Measurements from ENCODE around the gene EPM2AIP1.
"Not testable (repeated sequence)": the region's sequence is repeated elsewhere in the genome, so short reads cannot be mapped to it uniquely, and the experiment has no call there.

The EPM2AIP1 gene

DNA sequence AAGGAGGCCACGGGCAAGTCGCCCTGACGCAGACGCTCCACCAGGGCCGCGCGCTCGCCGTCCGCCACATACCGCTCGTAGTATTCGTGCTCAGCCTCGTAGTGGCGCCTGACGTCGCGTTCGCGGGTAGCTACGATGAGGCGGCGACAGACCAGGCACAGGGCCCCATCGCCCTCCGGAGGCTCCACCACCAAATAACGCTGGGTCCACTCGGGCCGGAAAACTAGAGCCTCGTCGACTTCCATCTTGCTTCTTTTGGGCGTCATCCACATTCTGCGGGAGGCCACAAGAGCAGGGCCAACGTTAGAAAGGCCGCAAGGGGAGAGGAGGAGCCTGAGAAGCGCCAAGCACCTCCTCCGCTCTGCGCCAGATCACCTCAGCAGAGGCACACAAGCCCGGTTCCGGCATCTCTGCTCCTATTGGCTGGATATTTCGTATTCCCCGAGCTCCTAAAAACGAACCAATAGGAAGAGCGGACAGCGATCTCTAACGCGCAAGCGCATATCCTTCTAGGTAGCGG is at the start of gene EPM2AIP1:
Gene EPM2AIP1 (minus strand): TSS at position 326 of the 520 bp plus-strand sequence. CDS start 54 bp downstream, at position 272.
- FAIRE-seq (peak; percentile 100), DNase-seq (ENCODE audit: extremely low spot score, insufficient read length, low read depth) (peak; percentile 90)

GRCh38 chr3:37042712-37043111 is 49.8 kb upstream of the EPM2AIP1 start:
- not testable (repeated sequence) for DNase-seq (ENCODE audit: extremely low spot score, insufficient read length, low read depth); FAIRE-seq

- no peak for FAIRE-seq
- DNase-seq (ENCODE audit: extremely low spot score, insufficient read length, low read depth): no peak
Measured at GRCh38 chr3:37041546-37042195, 48.7 kb upstream of the EPM2AIP1 start.

GRCh38 chr3:37040231-37040630 is 47.3 kb upstream of the EPM2AIP1 start:
- FAIRE-seq (no peak), DNase-seq (ENCODE audit: extremely low spot score, insufficient read length, low read depth) (no peak)

GRCh38 chr3:37039161-37039846 is 46.4 kb upstream of the EPM2AIP1 start:
- DNase-seq (ENCODE audit: extremely low spot score, insufficient read length, low read depth): no peak
- FAIRE-seq: no peak

- no peak for FAIRE-seq
- DNase-seq (ENCODE audit: extremely low spot score, insufficient read length, low read depth): no peak
Measured at GRCh38 chr3:37037352-37037751, 44.4 kb upstream of the EPM2AIP1 start.

DNA sequence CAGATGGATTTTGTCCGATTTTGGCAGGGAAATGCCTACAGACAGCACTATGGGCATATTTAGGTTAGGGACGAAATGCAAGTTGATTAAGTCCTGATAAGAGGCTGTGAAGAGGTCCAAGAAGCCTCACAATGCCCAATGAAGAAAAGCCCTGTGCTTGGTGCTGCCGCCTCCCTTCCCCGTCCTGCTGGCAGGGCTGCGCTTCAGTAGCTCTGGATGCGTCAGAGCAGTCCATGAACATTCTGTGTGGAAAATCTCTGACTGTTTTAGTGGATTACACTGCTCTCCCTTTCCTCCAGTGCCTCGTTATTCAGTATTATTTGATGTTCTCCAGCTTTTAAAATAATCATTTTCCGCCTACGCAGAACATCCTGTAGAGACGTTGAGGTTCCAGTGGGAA is 40.0 kb upstream of the EPM2AIP1 start:
- DNase-seq (ENCODE audit: extremely low spot score, insufficient read length, low read depth): no peak
- FAIRE-seq: no peak

DNA sequence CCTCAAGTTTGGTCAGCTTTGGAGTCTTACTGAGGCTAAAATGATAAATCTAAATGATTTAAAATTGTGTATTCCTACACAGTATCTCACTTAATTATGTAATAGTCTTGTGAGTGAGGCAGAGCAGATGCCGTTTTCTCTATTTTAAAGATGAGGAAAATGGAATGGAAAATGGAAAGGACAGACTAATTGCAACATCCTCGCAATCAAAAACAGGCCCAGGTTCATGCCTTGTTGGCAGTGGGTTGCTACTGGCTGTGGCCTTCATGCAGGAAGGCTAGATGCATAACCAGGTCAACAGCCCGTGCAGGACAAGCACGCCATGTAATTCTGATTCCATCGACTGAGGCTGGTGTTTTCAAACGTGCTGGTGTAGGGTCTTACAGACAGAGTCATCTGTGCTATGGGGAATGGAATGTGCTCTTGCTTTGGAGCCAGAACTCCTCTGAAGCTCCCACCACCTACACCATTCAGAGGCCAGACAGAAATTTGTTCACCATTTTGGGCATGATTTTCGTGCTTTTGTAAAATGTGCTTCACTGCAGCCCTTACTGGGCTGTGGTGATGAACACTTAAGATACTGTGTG is 38.3 kb upstream of the EPM2AIP1 start:
- DNase-seq (ENCODE audit: extremely low spot score, insufficient read length, low read depth) (no peak), FAIRE-seq (no peak)

- DNase-seq (ENCODE audit: extremely low spot score, insufficient read length, low read depth) (no peak), FAIRE-seq (no peak)
Measured at GRCh38 chr3:37030588-37030987, 37.7 kb upstream of the EPM2AIP1 start.

GRCh38 chr3:37029516-37030163 is 36.7 kb upstream of the EPM2AIP1 start:
- FAIRE-seq: no peak
- no peak for DNase-seq (ENCODE audit: extremely low spot score, insufficient read length, low read depth)

- DNase-seq (ENCODE audit: extremely low spot score, insufficient read length, low read depth): no peak
- FAIRE-seq: no peak
Measured at GRCh38 chr3:37029111-37029510, 36.2 kb upstream of the EPM2AIP1 start.

GRCh38 chr3:37028329-37028728 is 35.4 kb upstream of the EPM2AIP1 start:
- DNase-seq (ENCODE audit: extremely low spot score, insufficient read length, low read depth) (no peak), FAIRE-seq (no peak)

- no peak for DNase-seq (ENCODE audit: extremely low spot score, insufficient read length, low read depth)
- FAIRE-seq: no peak
Measured at GRCh38 chr3:37026851-37027250, 33.9 kb upstream of the EPM2AIP1 start.

GRCh38 chr3:37025561-37026335 is 32.8 kb upstream of the EPM2AIP1 start:
- no peak for FAIRE-seq

DNA sequence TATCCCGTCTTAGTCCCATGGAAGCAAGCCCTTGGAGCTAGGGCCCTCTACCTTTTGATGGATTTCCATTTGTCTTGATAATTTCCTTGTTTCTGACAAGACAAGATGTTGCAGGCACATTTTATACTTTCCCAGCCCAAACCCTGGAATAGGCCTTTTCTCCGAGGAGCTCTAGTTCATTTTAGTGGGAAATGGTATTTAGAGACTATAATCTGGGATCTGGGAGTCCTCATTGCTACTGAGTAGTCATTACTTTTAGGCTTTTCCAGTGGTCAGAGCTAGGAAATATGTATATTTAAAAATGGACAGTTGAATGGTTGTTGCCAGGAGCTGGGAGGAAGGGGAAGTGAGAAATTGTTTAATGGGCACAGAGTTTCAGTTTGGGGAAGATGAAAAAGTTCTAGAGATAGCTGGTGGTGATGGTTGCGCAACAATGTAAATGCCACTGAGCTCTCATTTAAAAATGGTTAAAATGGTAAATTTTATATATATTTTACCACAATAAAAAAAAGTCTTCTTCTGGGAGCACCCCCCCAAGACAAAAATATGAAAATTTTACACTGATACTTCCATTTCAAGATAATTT is 32.0 kb upstream of the EPM2AIP1 start:
- DNase-seq (ENCODE audit: extremely low spot score, insufficient read length, low read depth) (no peak), FAIRE-seq (peak; percentile 67)

More at GRCh38 chr3:37025561-37026335, 32.8 kb upstream of the EPM2AIP1 start:
- no peak for DNase-seq (ENCODE audit: extremely low spot score, insufficient read length, low read depth)

DNA sequence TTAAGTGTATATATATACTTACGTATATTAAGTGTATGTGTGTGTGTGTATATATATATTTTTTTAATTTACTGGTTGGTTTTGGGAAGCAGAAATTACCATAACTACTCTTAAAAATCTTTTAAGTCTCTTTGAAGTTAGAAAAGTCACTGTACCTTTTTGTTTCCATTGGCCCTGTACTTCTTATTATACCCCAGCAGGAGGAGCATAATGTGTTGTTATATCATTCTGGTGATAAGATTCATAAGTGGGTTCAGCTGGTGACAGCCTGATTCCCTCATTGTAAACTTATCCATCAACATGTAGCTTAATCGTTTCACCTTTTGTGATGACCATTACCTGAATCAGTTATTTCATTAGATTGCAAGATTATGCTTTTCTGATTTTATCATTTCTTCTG is 31.2 kb upstream of the EPM2AIP1 start:
- no peak for DNase-seq (ENCODE audit: extremely low spot score, insufficient read length, low read depth)
- FAIRE-seq: no peak

GRCh38 chr3:37017683-37018082 is 24.8 kb upstream of the EPM2AIP1 start:
- DNase-seq (ENCODE audit: extremely low spot score, insufficient read length, low read depth): no peak
- no peak for FAIRE-seq

GRCh38 chr3:37016903-37017302 is 24.0 kb upstream of the EPM2AIP1 start:
- no peak for FAIRE-seq
- DNase-seq (ENCODE audit: extremely low spot score, insufficient read length, low read depth): no peak

- DNase-seq (ENCODE audit: extremely low spot score, insufficient read length, low read depth) (no peak), FAIRE-seq (no peak)
Measured at GRCh38 chr3:37015642-37016041, 22.7 kb upstream of the EPM2AIP1 start.

All from GM18507 (cell line).